MCF 10A (cell line): ENCODE data around the gene CRAMP1. TPM values are rescaled to one million over a fixed set of nuclear protein-coding genes. Genes with fewer than 3 reads are reported as not detected.

Experiments
- BruUV-seq: library from RNA; stranded (reverse); fragments of 400-500 nt; replicated peaks from 2 replicates; lab custom pipeline; 2021; lab: Mats Ljungman, UMichigan
- CTCF ChIA-PET: fragments of 300-600 bp; sonication (Branson Sonifier 250); formaldehyde crosslinking; extraction: SDS; loops from one replicate; lab custom pipeline; 2021; ENCODE audit warnings: antibody characterized with exemption, inconsistent platforms; lab: Yijun Ruan, JAX
- POLR2A ChIA-PET: fragments of 300-600, 350-650 bp; sonication (Branson Sonifier 250); formaldehyde crosslinking; extraction: SDS; loops from one replicate; lab custom pipeline; 2020; ENCODE audit warnings: antibody characterized with exemption, inconsistent platforms; lab: Yijun Ruan, JAX
- DNase-seq: peaks from one replicate; pipeline ENCODE4 v3.0.0-alpha.2; 2018; ENCODE audit not compliant: unreplicated experiment
- H3K27ac Mint-ChIP-seq: one replicate; pipeline ENCODE4 v1.8.0; 2022; ENCODE audit warnings: mild to moderate bottlenecking, low read depth, mixed read lengths; ENCODE audit not compliant: unreplicated experiment
- H3K27me3 Mint-ChIP-seq: one replicate; pipeline ENCODE4 v1.8.0; 2022; ENCODE audit warnings: mixed read lengths; ENCODE audit not compliant: insufficient read depth, unreplicated experiment
- H3K36me3 Mint-ChIP-seq: one replicate; pipeline ENCODE4 v1.8.0; 2022; ENCODE audit warnings: mild to moderate bottlenecking, moderate library complexity, mixed read lengths; ENCODE audit not compliant: insufficient read depth, unreplicated experiment
- H3K4me1 Mint-ChIP-seq: one replicate; pipeline ENCODE4 v1.8.0; 2022; ENCODE audit warnings: mixed read lengths; ENCODE audit not compliant: insufficient read depth, unreplicated experiment
- H3K4me3 Mint-ChIP-seq: one replicate; pipeline ENCODE4 v1.8.0; 2022; ENCODE audit warnings: mild to moderate bottlenecking, moderate library complexity, mixed read lengths; ENCODE audit not compliant: unreplicated experiment
- H3K9me3 Mint-ChIP-seq: one replicate; pipeline ENCODE4 v1.8.0; 2022; ENCODE audit warnings: mixed read lengths; ENCODE audit not compliant: unreplicated experiment
- intact Hi-C: fragments of 100-400 bp; cut with micrococcal nuclease; formaldehyde crosslinking; loops from 2 replicates; pipeline ENCODE4 v1.14.1; 2022
- total RNA-seq: library from RNA; stranded (reverse); gene quantifications from 2 replicates; pipeline ENCODE4 v1.2.3, GENCODE V29; 2022
- TF ChIP-seq, protein P1 (sequence below): fragments of 200-600 bp; IDR thresholded peaks from one replicate; pipeline ENCODE4 v1.8.0; 2022; ENCODE audit warnings: antibody characterized with exemption, mild to moderate bottlenecking; ENCODE audit not compliant: unreplicated experiment

Gene CRAMP1
- total RNA-seq, 1 experiment from 2014 or later: 26.3 TPM

GRCh38 chr16:1639282-1639681, 27.1 kb downstream of the CRAMP1 start:
- no peaks in the 10 kb centered on the region for H3K9me3 Mint-ChIP-seq
- no TSS peak for BruUV-seq
- no peaks in the 10 kb centered on the region for H3K4me1 Mint-ChIP-seq
- intact Hi-C loops: no loop called here
- no peak for DNase-seq
- ChIA-PET POLR2A (no interaction called here), CTCF (interaction anchor here (0.7 kb wide), 1 partner anchor 380 kb away, joined by 3 read pairs; no protein-coding TSS in a partner anchor)
- H3K36me3 Mint-ChIP-seq: peaks cover 71% of the 10 kb centered on the region
- H3K4me3 Mint-ChIP-seq: no peak overlapping the region
- TF ChIP-seq, protein P1, sequence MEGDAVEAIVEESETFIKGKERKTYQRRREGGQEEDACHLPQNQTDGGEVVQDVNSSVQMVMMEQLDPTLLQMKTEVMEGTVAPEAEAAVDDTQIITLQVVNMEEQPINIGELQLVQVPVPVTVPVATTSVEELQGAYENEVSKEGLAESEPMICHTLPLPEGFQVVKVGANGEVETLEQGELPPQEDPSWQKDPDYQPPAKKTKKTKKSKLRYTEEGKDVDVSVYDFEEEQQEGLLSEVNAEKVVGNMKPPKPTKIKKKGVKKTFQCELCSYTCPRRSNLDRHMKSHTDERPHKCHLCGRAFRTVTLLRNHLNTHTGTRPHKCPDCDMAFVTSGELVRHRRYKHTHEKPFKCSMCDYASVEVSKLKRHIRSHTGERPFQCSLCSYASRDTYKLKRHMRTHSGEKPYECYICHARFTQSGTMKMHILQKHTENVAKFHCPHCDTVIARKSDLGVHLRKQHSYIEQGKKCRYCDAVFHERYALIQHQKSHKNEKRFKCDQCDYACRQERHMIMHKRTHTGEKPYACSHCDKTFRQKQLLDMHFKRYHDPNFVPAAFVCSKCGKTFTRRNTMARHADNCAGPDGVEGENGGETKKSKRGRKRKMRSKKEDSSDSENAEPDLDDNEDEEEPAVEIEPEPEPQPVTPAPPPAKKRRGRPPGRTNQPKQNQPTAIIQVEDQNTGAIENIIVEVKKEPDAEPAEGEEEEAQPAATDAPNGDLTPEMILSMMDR: no peak
- H3K27ac Mint-ChIP-seq: no peak overlapping the region
- H3K27me3 Mint-ChIP-seq: no peaks in the 10 kb centered on the region

DNA sequence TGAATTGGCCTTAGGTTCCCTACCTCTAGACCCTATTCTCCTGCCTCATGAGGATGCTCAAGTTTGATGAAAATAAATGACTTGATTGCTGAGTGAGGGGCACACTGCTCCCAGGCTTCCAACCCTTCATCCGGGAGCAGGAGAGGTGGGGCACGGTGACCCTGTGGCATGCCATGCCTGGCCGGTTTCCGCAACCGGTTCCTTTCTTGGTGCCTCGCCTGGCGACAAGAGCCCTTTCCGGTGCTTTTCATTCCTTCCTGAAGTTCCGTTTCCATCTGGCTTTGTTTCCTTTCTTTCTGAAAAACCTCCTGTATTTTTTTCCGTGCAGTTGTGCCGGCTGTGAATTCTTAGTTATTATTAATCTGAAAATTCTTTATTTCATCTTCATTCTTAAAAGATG, 27.7 kb downstream of the CRAMP1 start:
- Mint-ChIP-seq H3K4me1 (no peaks in the 10 kb centered on the region), H3K27ac (no peak overlapping the region), H3K4me3 (no peak overlapping the region), H3K27me3 (no peaks in the 10 kb centered on the region), H3K9me3 (no peaks in the 10 kb centered on the region), H3K36me3 (peaks cover 71% of the 10 kb centered on the region)
- no TSS peak for BruUV-seq
- POLR2A ChIA-PET: interaction anchor here (1.3 kb wide), 1 partner anchor 28 kb away, joined by 4 read pairs; the partner anchor contains the start of genes CRAMP1 and IFT140
- CTCF ChIA-PET: no interaction called here
- DNase-seq: no peak
- intact Hi-C loops: no loop called here
- TF ChIP-seq, protein P1: no peak

DNA sequence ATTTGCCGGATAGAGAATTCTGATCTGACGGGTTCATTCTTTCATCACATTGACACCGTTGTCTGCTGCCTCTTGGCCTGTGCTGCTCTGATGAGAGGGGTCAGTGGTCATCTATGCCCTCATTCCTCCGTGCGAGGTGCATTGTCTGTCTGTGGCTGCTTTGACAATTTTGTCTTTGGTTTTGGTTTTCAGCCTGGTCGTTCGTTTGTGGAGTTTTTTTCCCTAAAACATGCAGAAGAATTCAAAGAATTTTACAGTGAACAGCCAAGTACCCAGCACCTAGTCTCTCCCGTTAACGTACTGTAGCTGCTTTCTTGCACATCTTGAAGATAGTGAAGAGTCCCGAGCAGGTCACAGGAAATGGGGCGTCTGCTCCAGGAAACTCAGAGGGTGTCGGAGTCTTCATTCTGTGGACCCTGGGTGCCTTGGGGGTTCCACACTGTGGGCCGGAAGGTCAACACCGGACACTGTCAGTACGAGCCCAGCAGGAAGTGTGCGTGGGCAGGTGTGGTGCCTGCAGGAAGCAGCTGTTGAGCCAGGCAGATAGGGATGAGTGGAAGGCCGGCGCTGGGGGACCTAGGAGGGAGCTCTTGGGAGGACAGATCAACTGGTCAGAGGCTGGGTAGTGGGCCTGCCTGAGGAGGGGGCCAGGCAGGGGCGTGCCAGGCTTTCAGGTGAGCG, 28.2 kb downstream of the CRAMP1 start:
- ChIA-PET CTCF (interaction anchor here (0.5 kb wide), 1 partner anchor 20 kb away, joined by 5 read pairs; no protein-coding TSS in a partner anchor), POLR2A (interaction anchor here (1.3 kb wide), 1 partner anchor 29 kb away, joined by 4 read pairs; the partner anchor contains the start of genes CRAMP1 and IFT140)
- Mint-ChIP-seq H3K36me3 (peaks cover 76% of the 10 kb centered on the region), H3K4me3 (no peak overlapping the region), H3K27me3 (no peaks in the 10 kb centered on the region), H3K9me3 (no peaks in the 10 kb centered on the region), H3K27ac (no peak overlapping the region), H3K4me1 (peaks cover under 1% of the 10 kb centered on the region)
- BruUV-seq: no TSS peak
- no peak for DNase-seq
- TF ChIP-seq, protein P1: no peak
- intact Hi-C loops: no loop called here

- Mint-ChIP-seq H3K4me3 (no peak overlapping the region), H3K27ac (no peak overlapping the region), H3K4me1 (peaks cover 9% of the 10 kb centered on the region), H3K9me3 (no peaks in the 10 kb centered on the region), H3K36me3 (peaks cover 76% of the 10 kb centered on the region), H3K27me3 (no peaks in the 10 kb centered on the region)
- intact Hi-C loops: no loop called here
- no peak for DNase-seq
- POLR2A ChIA-PET: interaction anchor here (1.3 kb wide), 1 partner anchor 29 kb away, joined by 4 read pairs; the partner anchor contains the start of genes CRAMP1 and IFT140
- CTCF ChIA-PET: no interaction called here
- TF ChIP-seq, protein P1: no peak
- BruUV-seq: no TSS peak
Observed at GRCh38 chr16:1641261-1641660, 29.1 kb downstream of the CRAMP1 start.
